Upper lobe of right lung (tissue), 1 donor: ENCODE results near the gene ONECUT3. TPM values are rescaled to one million over a fixed set of nuclear protein-coding genes. Genes with fewer than 3 reads are reported as not detected.

ENCODE experiments used
- ATAC-seq: fragments of 200-7000 bp; cut with Tn5 transposase; one replicate; pipeline ENCODE4 v1.9.1; 2020; ENCODE audit warnings: mild to moderate bottlenecking, moderate library complexity
- DNase-seq: peaks from one replicate; pipeline ENCODE4 v3.0.0-alpha.2; 2020
- H3K27ac ChIP-seq: fragments of 200-600 bp; one replicate; pipeline ENCODE4 v1.8.0; 2022
- H3K27me3 ChIP-seq: fragments of 200-600 bp; one replicate; pipeline ENCODE4 v1.8.0; 2022; ENCODE audit warnings: mild to moderate bottlenecking
- H3K36me3 ChIP-seq: fragments of 200-600 bp; one replicate; pipeline ENCODE4 v1.8.0; 2022
- H3K4me1 ChIP-seq: fragments of 200-600 bp; one replicate; pipeline ENCODE4 v1.8.0; 2022
- H3K4me3 ChIP-seq: fragments of 200-600 bp; one replicate; pipeline ENCODE4 v1.8.0; 2022; ENCODE audit warnings: mild to moderate bottlenecking
- H3K9me3 ChIP-seq: fragments of 200-600 bp; one replicate; pipeline ENCODE4 v1.8.0; 2022
- CTCF ChIP-seq: fragments of 200-600 bp; IDR thresholded peaks from one replicate; pipeline ENCODE4 v1.8.0; 2022; ENCODE audit warnings: antibody characterized with exemption
- intact Hi-C: fragments of 100-400 bp; cut with DNase I; formaldehyde crosslinking; loops from one replicate; pipeline ENCODE4 v1.11.0; 2022
- total RNA-seq: library from RNA; stranded (reverse); fragmentation: NEBNext Ultra II Directional; extraction: Animal tissue kit (Norgen Biotek cat#: 25700); gene quantifications from one replicate; pipeline ENCODE4 v1.2.1, GENCODE V29; 2021
- donor health status: DM: no; HTN: yes; CAD: no; lungs with severe emphysema.

ONECUT3 gene
- total RNA-seq, 1 donor from 2014 or later, result not detected

- intact Hi-C loops, result no loop called here
- no peak for TF ChIP-seq CTCF
- Histone ChIP-seq H3K4me3 (no peak overlapping the region), H3K36me3 (no peaks in the 10 kb centered on the region), H3K4me1 (no peaks in the 10 kb centered on the region), H3K27me3 (peaks cover 59% of the 10 kb centered on the region), H3K9me3 (no peaks in the 10 kb centered on the region), H3K27ac (no peak overlapping the region)
- DNase-seq (no peak), ATAC-seq (no peak)
Observed at GRCh38 chr19:1715540-1715939, 37.8 kb upstream of the ONECUT3 start.

GRCh38 chr19:1717200-1717969 is 35.9 kb upstream of the ONECUT3 start:
- Histone ChIP-seq H3K27ac (no peak overlapping the region), H3K9me3 (no peaks in the 10 kb centered on the region), H3K36me3 (no peaks in the 10 kb centered on the region), H3K4me1 (no peaks in the 10 kb centered on the region), H3K27me3 (peaks cover 74% of the 10 kb centered on the region), H3K4me3 (no peak overlapping the region)
- TF ChIP-seq CTCF, result no peak
- ATAC-seq (no peak), DNase-seq (no peak)
- intact Hi-C loops, result no loop called here

GRCh38 chr19:1717970-1718264 is 35.4 kb upstream of the ONECUT3 start:
- Histone ChIP-seq H3K27me3 (peaks cover 77% of the 10 kb centered on the region), H3K9me3 (no peaks in the 10 kb centered on the region), H3K27ac (no peak overlapping the region), H3K4me1 (no peaks in the 10 kb centered on the region), H3K36me3 (no peaks in the 10 kb centered on the region), H3K4me3 (no peak overlapping the region)
- intact Hi-C loops, result no loop called here
- TF ChIP-seq CTCF, result no peak
- no peak for DNase-seq
- ATAC-seq, result no peak

- Histone ChIP-seq H3K9me3 (no peaks in the 10 kb centered on the region), H3K4me1 (no peaks in the 10 kb centered on the region), H3K36me3 (no peaks in the 10 kb centered on the region), H3K27me3 (peaks cover 71% of the 10 kb centered on the region), H3K27ac (no peak overlapping the region), H3K4me3 (no peak overlapping the region)
- no peak for TF ChIP-seq CTCF
- DNase-seq, result no peak
- no peak for ATAC-seq
- intact Hi-C loops, result no loop called here
Observed at GRCh38 chr19:1718420-1719291, 34.6 kb upstream of the ONECUT3 start.

GRCh38 chr19:1719519-1719918 is 33.8 kb upstream of the ONECUT3 start:
- Histone ChIP-seq H3K36me3 (no peaks in the 10 kb centered on the region), H3K27me3 (peaks cover 62% of the 10 kb centered on the region), H3K27ac (no peak overlapping the region), H3K4me3 (no peak overlapping the region), H3K9me3 (no peaks in the 10 kb centered on the region), H3K4me1 (no peaks in the 10 kb centered on the region)
- DNase-seq (no peak), ATAC-seq (no peak)
- intact Hi-C loops, result no loop called here
- no peak for TF ChIP-seq CTCF
